GM21825 (cell line): ENCODE results near the gene UBP1.

Experiments used
- ATAC-seq: cut with Tn5 transposase; IDR thresholded peaks from one replicate; pipeline ENCODE4 v1.9.1; 2021; ENCODE audit warnings: mild to moderate bottlenecking, moderate library complexity; ENCODE audit not compliant: unreplicated experiment

UBP1 gene

GRCh38 chr3:33392144-33392543, 48.1 kb downstream of the UBP1 start:
- no peak for ATAC-seq

GRCh38 chr3:33391255-33391995, 48.8 kb downstream of the UBP1 start:
- ATAC-seq, result no peak

GRCh38 chr3:33389908-33390307, 50.3 kb downstream of the UBP1 start:
- ATAC-seq, result no peak

GRCh38 chr3:33388374-33389100, 51.7 kb downstream of the UBP1 start:
- ATAC-seq, result no peak

- ATAC-seq, result no peak
These were observed 53.6 kb downstream of the UBP1 start for GRCh38 chr3:33386631-33387030.

GRCh38 chr3:33385423-33385822, 54.8 kb downstream of the UBP1 start:
- no peak for ATAC-seq

- no peak for ATAC-seq
These were observed 56.3 kb downstream of the UBP1 start for GRCh38 chr3:33383951-33384350.

- ATAC-seq, result no peak
These were observed 59.6 kb downstream of the UBP1 start for GRCh38 chr3:33380653-33381052.

- ATAC-seq, result no peak
These were observed 62.3 kb downstream of the UBP1 start for GRCh38 chr3:33377931-33378330.

GRCh38 chr3:33377489-33377888, 62.7 kb downstream of the UBP1 start:
- ATAC-seq, result no peak

- ATAC-seq, result no peak
These were observed 67.1 kb downstream of the UBP1 start for GRCh38 chr3:33373082-33373437.

GRCh38 chr3:33372218-33373081, 67.8 kb downstream of the UBP1 start:
- peak; percentile 57 for ATAC-seq

GRCh38 chr3:33364531-33365128, 75.6 kb downstream of the UBP1 start:
- no peak for ATAC-seq

- no peak for ATAC-seq
These were observed 76.1 kb downstream of the UBP1 start for GRCh38 chr3:33364060-33364459.

- no peak for ATAC-seq
These were observed 76.9 kb downstream of the UBP1 start for GRCh38 chr3:33363113-33363800.

- no peak for ATAC-seq
These were observed 79.9 kb downstream of the UBP1 start for GRCh38 chr3:33360136-33360825.

GRCh38 chr3:33358172-33358781, 81.9 kb downstream of the UBP1 start:
- no peak for ATAC-seq

- ATAC-seq, result no peak
These were observed 84.6 kb downstream of the UBP1 start for GRCh38 chr3:33355611-33356010.

GRCh38 chr3:33339758-33340157, 100.4 kb downstream of the UBP1 start:
- no peak for ATAC-seq
